Endothelial cell (in vitro differentiated cells): ENCODE measurements around the gene KCNH5. TPM values are rescaled to one million over a fixed set of nuclear protein-coding genes. Genes with fewer than 3 reads are reported as not detected.
A peak's percentile ranks its signal among the peaks of the same experiment; 100 is the strongest.

ENCODE experiments used
- DNase-seq: peaks from one replicate; pipeline ENCODE4 v3.0.0; 2021; ENCODE audit warnings: low spot score
- H3K27ac Mint-ChIP-seq: one replicate; pipeline ENCODE4 v1.8.0; 2021; ENCODE audit warnings: mixed read lengths, inconsistent platforms; ENCODE audit not compliant: unreplicated experiment
- H3K27me3 Mint-ChIP-seq: one replicate; pipeline ENCODE4 v1.8.0; 2021; ENCODE audit warnings: mild to moderate bottlenecking, moderate library complexity, mixed read lengths, inconsistent platforms; ENCODE audit not compliant: unreplicated experiment
- H3K36me3 Mint-ChIP-seq: one replicate; pipeline ENCODE4 v1.8.0; 2021; ENCODE audit warnings: mild to moderate bottlenecking, low read depth, mixed read lengths, inconsistent platforms; ENCODE audit not compliant: unreplicated experiment
- H3K4me1 Mint-ChIP-seq: one replicate; pipeline ENCODE4 v1.8.0; 2021; ENCODE audit warnings: mild to moderate bottlenecking, mixed read lengths, inconsistent platforms; ENCODE audit not compliant: unreplicated experiment
- H3K4me3 Mint-ChIP-seq: one replicate; pipeline ENCODE4 v1.8.0; 2021; ENCODE audit warnings: mild to moderate bottlenecking, mixed read lengths, inconsistent platforms; ENCODE audit not compliant: unreplicated experiment
- H3K9me3 Mint-ChIP-seq: one replicate; pipeline ENCODE4 v1.8.0; 2021; ENCODE audit warnings: mixed read lengths, inconsistent platforms; ENCODE audit not compliant: unreplicated experiment
- total RNA-seq: library from RNA; stranded (reverse); fragmentation: NEBNext Ultra II Directional; extraction: Animal tissue kit (Norgen Biotek cat#: 25700); gene quantifications from one replicate; pipeline ENCODE4 v1.2.1, GENCODE V29; 2021; ENCODE audit not compliant: unreplicated experiment
- TF ChIP-seq, protein P1 (sequence below): fragments of 200-600 bp; sonication (generic); IDR thresholded peaks from one replicate; pipeline ENCODE4 v1.5.0; 2021; ENCODE audit warnings: antibody characterized with exemption; ENCODE audit not compliant: unreplicated experiment

KCNH5 gene
- total RNA-seq, 1 donor from 2014 or later = 0.13 TPM

DNA sequence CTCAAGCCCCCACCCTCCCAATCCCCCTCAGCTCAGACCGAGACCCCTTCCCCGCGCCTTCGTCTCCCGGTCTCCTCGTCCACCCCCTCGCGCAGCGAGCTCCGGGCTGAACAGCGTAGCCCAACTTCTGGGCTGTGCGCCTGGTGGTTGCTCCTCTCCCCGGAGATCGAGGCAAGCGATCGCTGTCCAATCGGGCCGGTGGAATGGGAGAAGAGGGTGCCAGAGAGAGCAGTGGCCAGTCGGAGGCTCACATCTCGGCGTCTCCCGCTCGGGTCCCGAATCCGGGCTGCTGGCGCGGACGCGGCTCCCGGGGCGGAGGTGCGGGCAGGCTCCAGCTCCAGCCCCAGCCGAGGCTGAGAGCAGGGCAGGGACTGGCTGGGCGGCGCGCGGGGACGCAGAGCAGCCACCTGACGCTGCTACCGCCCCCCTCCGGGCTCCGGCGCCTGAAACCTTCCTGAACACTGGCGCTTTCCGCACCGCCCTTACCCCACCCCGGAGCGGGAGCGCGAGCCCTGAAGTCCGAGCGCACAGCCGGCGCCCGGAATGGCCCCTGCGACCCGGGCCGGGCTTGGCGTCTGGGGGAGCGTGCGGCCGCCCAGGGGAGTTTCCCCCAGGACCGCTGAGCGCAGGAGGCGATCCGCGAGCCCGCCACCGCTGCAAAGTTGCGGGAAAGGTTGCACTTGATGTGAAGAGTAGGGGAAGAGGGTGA, 508 bp upstream of the KCNH5 start:
- Mint-ChIP-seq H3K36me3 (no peaks in the 10 kb centered on the region), H3K4me1 (no peaks in the 10 kb centered on the region), H3K4me3 (peak overlapping the region; percentile 38), H3K9me3 (no peaks in the 10 kb centered on the region), H3K27me3 (peaks cover 12% of the 10 kb centered on the region), H3K27ac (no peak overlapping the region)
- DNase-seq = peak; percentile 57
- TF ChIP-seq, protein P1, sequence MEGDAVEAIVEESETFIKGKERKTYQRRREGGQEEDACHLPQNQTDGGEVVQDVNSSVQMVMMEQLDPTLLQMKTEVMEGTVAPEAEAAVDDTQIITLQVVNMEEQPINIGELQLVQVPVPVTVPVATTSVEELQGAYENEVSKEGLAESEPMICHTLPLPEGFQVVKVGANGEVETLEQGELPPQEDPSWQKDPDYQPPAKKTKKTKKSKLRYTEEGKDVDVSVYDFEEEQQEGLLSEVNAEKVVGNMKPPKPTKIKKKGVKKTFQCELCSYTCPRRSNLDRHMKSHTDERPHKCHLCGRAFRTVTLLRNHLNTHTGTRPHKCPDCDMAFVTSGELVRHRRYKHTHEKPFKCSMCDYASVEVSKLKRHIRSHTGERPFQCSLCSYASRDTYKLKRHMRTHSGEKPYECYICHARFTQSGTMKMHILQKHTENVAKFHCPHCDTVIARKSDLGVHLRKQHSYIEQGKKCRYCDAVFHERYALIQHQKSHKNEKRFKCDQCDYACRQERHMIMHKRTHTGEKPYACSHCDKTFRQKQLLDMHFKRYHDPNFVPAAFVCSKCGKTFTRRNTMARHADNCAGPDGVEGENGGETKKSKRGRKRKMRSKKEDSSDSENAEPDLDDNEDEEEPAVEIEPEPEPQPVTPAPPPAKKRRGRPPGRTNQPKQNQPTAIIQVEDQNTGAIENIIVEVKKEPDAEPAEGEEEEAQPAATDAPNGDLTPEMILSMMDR = no peak

DNA sequence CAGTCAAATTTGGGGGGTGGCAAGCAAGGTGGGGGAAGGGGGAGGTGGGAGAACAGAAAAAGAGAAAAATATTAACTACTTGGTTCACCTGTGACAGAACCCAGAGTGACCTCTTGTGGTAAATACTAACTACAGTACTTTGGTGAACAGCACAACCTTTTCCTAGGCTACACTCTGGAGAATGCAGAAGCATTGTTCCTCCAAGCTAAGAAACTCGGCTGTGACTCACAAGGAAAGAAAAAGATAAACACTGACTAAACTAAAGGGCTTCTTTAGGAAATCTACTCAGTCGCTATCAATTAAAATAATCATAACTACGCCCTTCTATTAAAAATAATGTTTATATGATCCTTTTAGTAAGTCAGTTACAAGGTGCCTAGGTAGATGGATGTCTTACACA, 5.4 kb downstream of the KCNH5 start:
- Mint-ChIP-seq H3K36me3 (no peaks in the 10 kb centered on the region), H3K4me1 (no peaks in the 10 kb centered on the region), H3K4me3 (no peak overlapping the region), H3K27ac (no peak overlapping the region), H3K9me3 (no peaks in the 10 kb centered on the region), H3K27me3 (no peaks in the 10 kb centered on the region)
- TF ChIP-seq, protein P1 = no peak
- no peak for DNase-seq

DNA sequence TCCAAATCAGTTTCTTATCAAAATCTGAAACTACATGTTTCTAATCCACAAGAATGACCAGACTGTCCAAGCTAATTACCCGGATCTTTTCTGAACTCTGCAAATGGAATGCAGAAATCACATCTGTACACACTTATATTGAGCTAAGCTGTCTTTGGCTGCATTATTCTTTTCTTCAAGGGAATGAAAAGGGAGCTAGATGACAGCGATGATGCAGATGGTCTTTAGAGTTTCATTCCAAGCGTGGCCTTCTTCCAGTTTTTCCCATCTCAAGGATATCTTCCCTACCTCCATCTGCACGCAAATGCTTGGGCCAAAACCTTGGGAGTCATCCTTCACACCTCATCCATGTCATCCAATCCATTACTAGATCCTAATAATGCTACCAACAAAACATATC, 12.6 kb downstream of the KCNH5 start:
- TF ChIP-seq, protein P1 = no peak
- DNase-seq = no peak
- Mint-ChIP-seq H3K9me3 (no peaks in the 10 kb centered on the region), H3K4me3 (no peak overlapping the region), H3K27me3 (no peaks in the 10 kb centered on the region), H3K36me3 (no peaks in the 10 kb centered on the region), H3K4me1 (no peaks in the 10 kb centered on the region), H3K27ac (no peak overlapping the region)

DNA sequence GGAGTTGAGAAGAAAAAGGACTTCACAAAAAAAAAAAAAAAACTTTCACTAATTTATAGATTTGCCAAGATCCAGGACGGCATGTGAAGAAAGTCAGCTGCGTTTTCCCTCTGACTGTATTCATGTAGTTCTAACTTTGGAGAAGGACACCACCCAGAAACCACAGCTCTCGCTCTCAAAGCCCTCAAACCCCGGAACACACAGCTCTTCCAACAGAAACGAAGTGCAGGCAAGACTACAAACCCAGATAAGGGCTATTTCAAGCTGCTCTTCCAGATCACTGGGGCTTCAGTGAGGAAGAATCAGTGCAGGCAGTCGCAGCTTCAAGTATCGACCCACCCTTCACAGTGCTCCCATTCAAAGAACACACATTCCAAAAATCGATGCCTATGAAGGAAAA, 13.2 kb downstream of the KCNH5 start:
- no peak for DNase-seq
- Mint-ChIP-seq H3K4me3 (no peak overlapping the region), H3K27ac (no peak overlapping the region), H3K9me3 (no peaks in the 10 kb centered on the region), H3K4me1 (no peaks in the 10 kb centered on the region), H3K36me3 (no peaks in the 10 kb centered on the region), H3K27me3 (no peaks in the 10 kb centered on the region)
- TF ChIP-seq, protein P1 = no peak

DNA sequence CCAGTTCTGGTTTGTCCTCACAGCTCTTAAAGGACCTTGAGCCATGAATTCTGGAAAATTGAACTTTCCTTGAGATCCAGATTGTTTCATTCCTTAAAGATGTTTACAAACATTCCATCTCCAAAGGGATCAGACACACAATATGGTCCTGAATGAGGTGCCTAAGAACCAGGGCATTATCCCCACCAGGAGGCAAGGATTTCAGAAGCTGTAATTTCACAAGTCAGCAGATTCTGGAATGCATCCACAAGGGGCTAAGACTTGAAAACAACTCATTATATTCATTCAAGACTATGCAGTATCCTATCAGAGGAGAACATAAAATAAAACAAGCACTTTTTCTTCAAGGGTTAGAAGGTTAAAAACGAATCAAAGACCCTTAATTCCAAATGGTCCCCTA, 15.1 kb downstream of the KCNH5 start:
- H3K36me3 Mint-ChIP-seq = no peaks in the 10 kb centered on the region
- no peak for DNase-seq
- no peak overlapping the region for H3K27ac Mint-ChIP-seq
- no peaks in the 10 kb centered on the region for H3K4me1 Mint-ChIP-seq
- no peak overlapping the region for H3K4me3 Mint-ChIP-seq
- no peaks in the 10 kb centered on the region for H3K27me3 Mint-ChIP-seq
- no peaks in the 10 kb centered on the region for H3K9me3 Mint-ChIP-seq
- TF ChIP-seq, protein P1 = no peak
